ENCODE data around the gene CGN.

Gene CGN

DNA sequence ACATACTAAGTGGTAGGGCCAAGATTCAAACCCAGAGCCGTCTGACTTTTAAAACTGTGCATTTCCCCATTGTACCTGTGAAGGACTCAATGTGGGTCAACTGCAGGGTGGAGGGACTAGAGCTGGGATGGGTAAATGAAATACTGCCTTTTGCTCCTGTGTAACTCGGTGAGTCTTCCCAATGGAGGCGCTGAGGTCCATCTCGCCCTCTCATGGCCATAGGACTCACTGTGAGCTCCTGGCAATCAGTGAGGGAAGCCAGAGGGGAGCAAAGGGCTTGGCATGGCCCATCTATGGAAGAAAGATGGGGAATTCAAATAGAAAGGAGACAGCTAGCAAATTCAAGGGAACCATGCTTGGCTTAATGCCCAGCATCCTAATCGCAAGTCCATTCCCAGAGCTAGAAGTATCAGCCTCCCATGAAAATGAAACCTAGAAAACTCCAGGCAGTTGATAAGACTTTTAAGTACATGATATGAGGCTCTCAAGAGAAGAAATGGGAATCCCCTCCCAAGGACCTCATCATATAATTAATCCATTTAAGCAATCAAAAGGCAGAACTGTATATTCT lies 25.4 kb upstream of the CGN start:
- Histone ChIP-seq H3K27ac (replicated peaks) (no peak overlapping the region), H3K4me3 (replicated peaks; ENCODE audit: insufficient read depth, low read length) (no peak overlapping the region), H3K27me3 (ENCODE audit: insufficient read depth, poor library complexity, severe bottlenecking) (no peaks in the 10 kb centered on the region)
- DNase-seq (ENCODE audit: low read depth in 1 of 2, low spot score in 1 of 2), result no peak
- TF ChIP-seq SPI1 (IDR thresholded peaks at IDR 0.05; ENCODE audit: borderline replicate concordance, low read depth), result no peak

GRCh38 chr1:151486557-151486956 lies 24.6 kb upstream of the CGN start:
- DNase-seq (ENCODE audit: low read depth in 1 of 2, low spot score in 1 of 2), result no peak
- Histone ChIP-seq H3K27ac (replicated peaks) (no peak overlapping the region), H3K27me3 (ENCODE audit: insufficient read depth, poor library complexity, severe bottlenecking) (no peaks in the 10 kb centered on the region), H3K4me3 (replicated peaks; ENCODE audit: insufficient read depth, low read length) (no peak overlapping the region)
- TF ChIP-seq, protein P1, sequence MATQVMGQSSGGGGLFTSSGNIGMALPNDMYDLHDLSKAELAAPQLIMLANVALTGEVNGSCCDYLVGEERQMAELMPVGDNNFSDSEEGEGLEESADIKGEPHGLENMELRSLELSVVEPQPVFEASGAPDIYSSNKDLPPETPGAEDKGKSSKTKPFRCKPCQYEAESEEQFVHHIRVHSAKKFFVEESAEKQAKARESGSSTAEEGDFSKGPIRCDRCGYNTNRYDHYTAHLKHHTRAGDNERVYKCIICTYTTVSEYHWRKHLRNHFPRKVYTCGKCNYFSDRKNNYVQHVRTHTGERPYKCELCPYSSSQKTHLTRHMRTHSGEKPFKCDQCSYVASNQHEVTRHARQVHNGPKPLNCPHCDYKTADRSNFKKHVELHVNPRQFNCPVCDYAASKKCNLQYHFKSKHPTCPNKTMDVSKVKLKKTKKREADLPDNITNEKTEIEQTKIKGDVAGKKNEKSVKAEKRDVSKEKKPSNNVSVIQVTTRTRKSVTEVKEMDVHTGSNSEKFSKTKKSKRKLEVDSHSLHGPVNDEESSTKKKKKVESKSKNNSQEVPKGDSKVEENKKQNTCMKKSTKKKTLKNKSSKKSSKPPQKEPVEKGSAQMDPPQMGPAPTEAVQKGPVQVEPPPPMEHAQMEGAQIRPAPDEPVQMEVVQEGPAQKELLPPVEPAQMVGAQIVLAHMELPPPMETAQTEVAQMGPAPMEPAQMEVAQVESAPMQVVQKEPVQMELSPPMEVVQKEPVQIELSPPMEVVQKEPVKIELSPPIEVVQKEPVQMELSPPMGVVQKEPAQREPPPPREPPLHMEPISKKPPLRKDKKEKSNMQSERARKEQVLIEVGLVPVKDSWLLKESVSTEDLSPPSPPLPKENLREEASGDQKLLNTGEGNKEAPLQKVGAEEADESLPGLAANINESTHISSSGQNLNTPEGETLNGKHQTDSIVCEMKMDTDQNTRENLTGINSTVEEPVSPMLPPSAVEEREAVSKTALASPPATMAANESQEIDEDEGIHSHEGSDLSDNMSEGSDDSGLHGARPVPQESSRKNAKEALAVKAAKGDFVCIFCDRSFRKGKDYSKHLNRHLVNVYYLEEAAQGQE (IDR thresholded peaks at IDR 0.05; ENCODE audit: insufficient replicate concordance, low read depth), result no peak
- TF ChIP-seq SPI1 (IDR thresholded peaks at IDR 0.05; ENCODE audit: borderline replicate concordance, low read depth) (no peak), GABPA (IDR thresholded peaks at IDR 0.05; ENCODE audit: low read depth) (no peak), POLR2AphosphoS5 (IDR thresholded peaks at IDR 0.05; ENCODE audit: low read depth) (no peak)
- TF ChIP-seq, protein P2, sequence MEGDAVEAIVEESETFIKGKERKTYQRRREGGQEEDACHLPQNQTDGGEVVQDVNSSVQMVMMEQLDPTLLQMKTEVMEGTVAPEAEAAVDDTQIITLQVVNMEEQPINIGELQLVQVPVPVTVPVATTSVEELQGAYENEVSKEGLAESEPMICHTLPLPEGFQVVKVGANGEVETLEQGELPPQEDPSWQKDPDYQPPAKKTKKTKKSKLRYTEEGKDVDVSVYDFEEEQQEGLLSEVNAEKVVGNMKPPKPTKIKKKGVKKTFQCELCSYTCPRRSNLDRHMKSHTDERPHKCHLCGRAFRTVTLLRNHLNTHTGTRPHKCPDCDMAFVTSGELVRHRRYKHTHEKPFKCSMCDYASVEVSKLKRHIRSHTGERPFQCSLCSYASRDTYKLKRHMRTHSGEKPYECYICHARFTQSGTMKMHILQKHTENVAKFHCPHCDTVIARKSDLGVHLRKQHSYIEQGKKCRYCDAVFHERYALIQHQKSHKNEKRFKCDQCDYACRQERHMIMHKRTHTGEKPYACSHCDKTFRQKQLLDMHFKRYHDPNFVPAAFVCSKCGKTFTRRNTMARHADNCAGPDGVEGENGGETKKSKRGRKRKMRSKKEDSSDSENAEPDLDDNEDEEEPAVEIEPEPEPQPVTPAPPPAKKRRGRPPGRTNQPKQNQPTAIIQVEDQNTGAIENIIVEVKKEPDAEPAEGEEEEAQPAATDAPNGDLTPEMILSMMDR (IDR thresholded peaks at IDR 0.05; ENCODE audit: insufficient read depth, low read length), result no peak

DNA sequence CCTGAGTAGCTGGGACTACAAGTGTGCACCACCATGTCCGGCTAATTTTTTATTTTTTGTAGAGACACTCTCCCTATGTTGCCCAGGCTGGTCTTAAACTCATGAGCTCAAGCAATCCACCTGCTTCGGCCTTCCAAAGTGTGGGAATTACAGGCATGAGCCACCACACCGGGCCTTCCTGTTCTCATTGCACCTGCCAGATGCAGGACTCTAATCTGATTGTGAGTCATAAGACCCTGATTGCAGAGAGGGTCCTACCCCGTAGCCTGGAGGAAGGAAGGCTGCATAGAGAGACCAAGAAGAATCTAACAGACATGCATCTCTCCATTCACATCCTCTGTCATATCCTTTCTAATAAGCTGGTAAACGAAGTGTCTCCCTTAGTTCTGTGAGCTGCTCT lies 19.5 kb upstream of the CGN start:
- Histone ChIP-seq H3K27ac (replicated peaks) (no peak overlapping the region), H3K27me3 (ENCODE audit: insufficient read depth, poor library complexity, severe bottlenecking) (no peaks in the 10 kb centered on the region), H3K4me3 (replicated peaks; ENCODE audit: insufficient read depth, low read length) (no peak overlapping the region)
- TF ChIP-seq SPI1 (IDR thresholded peaks at IDR 0.05; ENCODE audit: borderline replicate concordance, low read depth), result no peak
- no peak for TF ChIP-seq GABPA (IDR thresholded peaks at IDR 0.05; ENCODE audit: low read depth)
- TF ChIP-seq, protein P2 (IDR thresholded peaks at IDR 0.05; ENCODE audit: insufficient read depth, low read length), result no peak
- TF ChIP-seq, protein P1 (IDR thresholded peaks at IDR 0.05; ENCODE audit: insufficient replicate concordance, low read depth), result no peak
- no peak for TF ChIP-seq POLR2AphosphoS5 (IDR thresholded peaks at IDR 0.05; ENCODE audit: low read depth)
- no peak for DNase-seq (ENCODE audit: low read depth in 1 of 2, low spot score in 1 of 2)

GRCh38 chr1:151492120-151492519 lies 19.1 kb upstream of the CGN start:
- no peak for DNase-seq (ENCODE audit: low read depth in 1 of 2, low spot score in 1 of 2)
- Histone ChIP-seq H3K4me3 (replicated peaks; ENCODE audit: insufficient read depth, low read length) (no peak overlapping the region), H3K27ac (replicated peaks) (no peak overlapping the region), H3K27me3 (ENCODE audit: insufficient read depth, poor library complexity, severe bottlenecking) (no peaks in the 10 kb centered on the region)
- TF ChIP-seq SPI1 (IDR thresholded peaks at IDR 0.05; ENCODE audit: borderline replicate concordance, low read depth) (no peak), POLR2AphosphoS5 (IDR thresholded peaks at IDR 0.05; ENCODE audit: low read depth) (no peak), GABPA (IDR thresholded peaks at IDR 0.05; ENCODE audit: low read depth) (no peak)
- TF ChIP-seq, protein P1 (IDR thresholded peaks at IDR 0.05; ENCODE audit: insufficient replicate concordance, low read depth), result no peak
- TF ChIP-seq, protein P2 (IDR thresholded peaks at IDR 0.05; ENCODE audit: insufficient read depth, low read length), result no peak

Data from HL-60 (cell line).